Body of pancreas (tissue), 4 donors: Measurements from ENCODE around the gene FTCD.

Experiments
- POLR2A ChIP-seq, 3 donors: fragments of 450-650 bp; IDR thresholded peaks; one replicate each; pipeline ENCODE4 v1.6.1; 2016; ENCODE audit warnings: antibody characterized with exemption in 3 of 3, mild to moderate bottlenecking in 2 of 3
- TF ChIP-seq, protein P1 (sequence below), 7 experiments: fragments of 450-650 bp in 4 of 7; fragments of 200-600 bp in 3 of 7; sonication (generic) in 3 of 7; IDR thresholded peaks; one replicate each; pipeline ENCODE4 v1.5.1; 2016 to 2019; ENCODE audit warnings: antibody characterized with exemption in 7 of 7

DNA sequence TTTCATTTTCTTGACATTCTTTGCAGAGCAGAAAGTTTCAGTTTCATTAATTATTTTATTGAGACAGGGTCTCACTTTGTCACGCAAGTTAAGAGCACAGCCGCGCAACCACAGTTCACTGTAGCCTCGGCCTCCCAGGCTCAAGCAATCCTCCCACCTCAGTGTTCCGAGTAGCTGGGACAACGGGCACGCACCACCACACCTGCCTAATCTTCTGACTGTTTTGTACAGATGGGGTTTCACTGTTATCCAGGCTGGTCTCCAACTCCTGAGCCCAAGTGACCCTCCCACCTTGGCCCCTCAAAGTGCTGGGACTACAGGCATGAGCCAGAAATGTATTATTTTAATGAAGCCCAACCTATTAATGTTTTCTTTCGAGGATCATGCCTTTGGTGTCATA lies 31.9 kb upstream of the FTCD start:
- TF ChIP-seq, protein P1, sequence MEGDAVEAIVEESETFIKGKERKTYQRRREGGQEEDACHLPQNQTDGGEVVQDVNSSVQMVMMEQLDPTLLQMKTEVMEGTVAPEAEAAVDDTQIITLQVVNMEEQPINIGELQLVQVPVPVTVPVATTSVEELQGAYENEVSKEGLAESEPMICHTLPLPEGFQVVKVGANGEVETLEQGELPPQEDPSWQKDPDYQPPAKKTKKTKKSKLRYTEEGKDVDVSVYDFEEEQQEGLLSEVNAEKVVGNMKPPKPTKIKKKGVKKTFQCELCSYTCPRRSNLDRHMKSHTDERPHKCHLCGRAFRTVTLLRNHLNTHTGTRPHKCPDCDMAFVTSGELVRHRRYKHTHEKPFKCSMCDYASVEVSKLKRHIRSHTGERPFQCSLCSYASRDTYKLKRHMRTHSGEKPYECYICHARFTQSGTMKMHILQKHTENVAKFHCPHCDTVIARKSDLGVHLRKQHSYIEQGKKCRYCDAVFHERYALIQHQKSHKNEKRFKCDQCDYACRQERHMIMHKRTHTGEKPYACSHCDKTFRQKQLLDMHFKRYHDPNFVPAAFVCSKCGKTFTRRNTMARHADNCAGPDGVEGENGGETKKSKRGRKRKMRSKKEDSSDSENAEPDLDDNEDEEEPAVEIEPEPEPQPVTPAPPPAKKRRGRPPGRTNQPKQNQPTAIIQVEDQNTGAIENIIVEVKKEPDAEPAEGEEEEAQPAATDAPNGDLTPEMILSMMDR (IDR thresholded peaks at IDR 0.05): no peak
- TF ChIP-seq POLR2A (IDR thresholded peaks at IDR 0.05): no peak
